Uterus (tissue), 4 donors: ENCODE data around the gene PSMD5. TPM values are rescaled to one million over a fixed set of nuclear protein-coding genes. Genes with fewer than 3 reads are reported as not detected.

Experiments used
- DNase-seq, 2 donors: peaks; one replicate each; pipeline ENCODE4 v3.0.0-alpha.2; 2019 to 2020
- H3K27ac ChIP-seq, 2 donors: fragments of 200-600 bp; sonication (generic); 1 replicate in 1 of 2; 2 replicates in 1 of 2; pipeline ENCODE4 v1.5.1; 2016 to 2018
- H3K27me3 ChIP-seq, 2 donors: fragments of 200-600 bp; sonication (generic); one replicate each; pipeline ENCODE4 v1.5.1; 2018 to 2019; ENCODE audit warnings: control low read depth in 1 of 2
- H3K36me3 ChIP-seq, 2 donors: fragments of 200-600 bp; sonication (generic); one replicate each; pipeline ENCODE4 v1.5.1; 2019; ENCODE audit warnings: control low read depth in 1 of 2
- H3K4me1 ChIP-seq, 2 donors: fragments of 200-600 bp; sonication (generic); one replicate each; pipeline ENCODE4 v1.5.1; 2018 to 2019; ENCODE audit warnings: control low read depth in 1 of 2
- H3K4me3 ChIP-seq, 2 donors: fragments of 200-600 bp; sonication (generic); 1 replicate in 1 of 2; 2 replicates in 1 of 2; pipeline ENCODE4 v1.5.1; 2018 to 2019; ENCODE audit warnings: mild to moderate bottlenecking in 1 of 2
- H3K9me3 ChIP-seq, 2 donors: fragments of 200-600 bp; sonication (generic); one replicate each; pipeline ENCODE4 v1.5.1; 2019; ENCODE audit warnings: control low read depth in 1 of 2
- CTCF ChIP-seq, 4 experiments: fragments of 200-600 bp in 2 of 4; fragments of 450-650 bp in 2 of 4; sonication (generic) in 2 of 4; IDR thresholded peaks; one replicate each; pipeline ENCODE4 v1.5.1; 2016 to 2019; ENCODE audit warnings: antibody characterized with exemption in 4 of 4, mild to moderate bottlenecking in 2 of 4, moderate library complexity in 1 of 4
- POLR2A ChIP-seq, 2 donors: fragments of 450-650 bp; IDR thresholded peaks; one replicate each; pipeline ENCODE4 v1.6.1; 2016; ENCODE audit warnings: antibody characterized with exemption in 2 of 2, mild to moderate bottlenecking in 1 of 2, moderate library complexity in 1 of 2
- intact Hi-C: fragments of 100-400 bp; cut with DNase I; formaldehyde crosslinking; loops from one replicate; pipeline ENCODE4 v1.15.1; 2023; ENCODE audit warnings: low total_unique reads
- total RNA-seq, 4 donors: library from RNA; depleted of rRNA in 3 of 4; stranded (reverse); fragments of >200 nt in 3 of 4; gene quantifications; one replicate each; pipeline versions ENCODE4 v1.1.0 to v1.2.4, GENCODE V29; 2014 to 2023
- donor health status: DM: yes; HTN: yes; CAD: no.

PSMD5 gene
- total RNA-seq, 4 donors from 2014 or later = 20.9 to 181 (median 49.0) TPM

GRCh38 chr9:120890320-120891244, 47.9 kb upstream of the PSMD5 start:
- TF ChIP-seq POLR2A (IDR thresholded peaks at IDR 0.05) (no peak), CTCF (IDR thresholded peaks at IDR 0.05) (no peak)
- H3K4me3 ChIP-seq = no peak overlapping the region
- peak overlapping the region; percentile 81 to 84 for H3K27ac ChIP-seq
- H3K9me3 ChIP-seq = no peaks in the 10 kb centered on the region
- H3K27me3 ChIP-seq = no peaks in the 10 kb centered on the region
- H3K4me1 ChIP-seq = no peaks in the 10 kb centered on the region
- no peaks in the 10 kb centered on the region for H3K36me3 ChIP-seq
- peak; percentile 85 for DNase-seq
- intact Hi-C loops = no loop called here

GRCh38 chr9:120889606-120890271, 47.0 kb upstream of the PSMD5 start:
- Histone ChIP-seq H3K4me3 (no peak overlapping the region), H3K27ac (peak overlapping the region; percentile 81 to 84), H3K9me3 (no peaks in the 10 kb centered on the region), H3K36me3 (no peaks in the 10 kb centered on the region), H3K4me1 (no peaks in the 10 kb centered on the region), H3K27me3 (no peaks in the 10 kb centered on the region)
- no peak for DNase-seq
- intact Hi-C loops = no loop called here
- no peak for TF ChIP-seq CTCF (IDR thresholded peaks at IDR 0.05)
- no peak for TF ChIP-seq POLR2A (IDR thresholded peaks at IDR 0.05)

- H3K36me3 ChIP-seq = no peaks in the 10 kb centered on the region
- H3K27ac ChIP-seq = peak overlapping the region; percentile 81 to 84
- intact Hi-C loops = no loop called here
- DNase-seq = no peak
- H3K4me1 ChIP-seq = no peaks in the 10 kb centered on the region
- H3K4me3 ChIP-seq = no peak overlapping the region
- TF ChIP-seq POLR2A (IDR thresholded peaks at IDR 0.05) = no peak
- no peak for TF ChIP-seq CTCF (IDR thresholded peaks at IDR 0.05)
- H3K9me3 ChIP-seq = no peaks in the 10 kb centered on the region
- no peaks in the 10 kb centered on the region for H3K27me3 ChIP-seq
Measured at GRCh38 chr9:120888626-120889025, 45.9 kb upstream of the PSMD5 start.

GRCh38 chr9:120886490-120886967, 43.8 kb upstream of the PSMD5 start:
- no peaks in the 10 kb centered on the region for H3K36me3 ChIP-seq
- no peak for TF ChIP-seq CTCF (IDR thresholded peaks at IDR 0.05)
- TF ChIP-seq POLR2A (IDR thresholded peaks at IDR 0.05) = no peak
- peak overlapping the region in 1 of 2 donors; percentile 7 for H3K27ac ChIP-seq
- no peaks in the 10 kb centered on the region for H3K9me3 ChIP-seq
- H3K4me1 ChIP-seq = no peaks in the 10 kb centered on the region
- intact Hi-C loops = no loop called here
- no peak overlapping the region for H3K4me3 ChIP-seq
- peak in 1 of 2 donors; percentile 69 for DNase-seq
- H3K27me3 ChIP-seq = no peaks in the 10 kb centered on the region

GRCh38 chr9:120885958-120886357, 43.2 kb upstream of the PSMD5 start:
- H3K27ac ChIP-seq = peak overlapping the region; percentile 17 to 38
- no peaks in the 10 kb centered on the region for H3K36me3 ChIP-seq
- no peak overlapping the region for H3K4me3 ChIP-seq
- no peaks in the 10 kb centered on the region for H3K4me1 ChIP-seq
- intact Hi-C loops = no loop called here
- no peak for DNase-seq
- no peaks in the 10 kb centered on the region for H3K9me3 ChIP-seq
- H3K27me3 ChIP-seq = no peaks in the 10 kb centered on the region
- no peak for TF ChIP-seq CTCF (IDR thresholded peaks at IDR 0.05)
- TF ChIP-seq POLR2A (IDR thresholded peaks at IDR 0.05) = no peak
